Smooth muscle cell of bladder (primary cell): ENCODE results near the gene TSPY3. TPM values are rescaled to one million over a fixed set of nuclear protein-coding genes. Genes with fewer than 3 reads are reported as not detected.

Experiments
- total RNA-seq: library from RNA; depleted of rRNA; stranded (reverse); fragments of >200 nt; gene quantifications from 2 replicates; pipeline ENCODE4 v1.2.3, GENCODE V29; 2014

The TSPY3 gene
- not detected in 2 replicates for total RNA-seq

GRCh38 chrY:9398121-9398520 lies at the start of gene TSPY3:
Gene TSPY3, plus strand, starts transcription at chrY:9398421. Its CDS starts 46 bp downstream, at chrY:9398467.

GRCh38 chrY:9357497-9357896 lies 40.7 kb upstream of the TSPY3 start, which contains the start of gene TSPY8:
Gene TSPY8, plus strand, starts transcription at chrY:9357797. Its CDS starts 46 bp downstream, at chrY:9357843.

Other genes with a start within 250 kb of the TSPY3 start
- not detected in 2 replicates for gene TSPY4, start 61.0 kb upstream of the TSPY3 start, total RNA-seq
- not detected in 2 replicates for gene TSPY8, start 40.6 kb upstream of the TSPY3 start, total RNA-seq
- gene TSPY1, start 68.5 kb downstream of the TSPY3 start, total RNA-seq, result not detected in 2 replicates
- not detected in 2 replicates for gene TSPY9, start 88.8 kb downstream of the TSPY3 start, total RNA-seq
- gene TSPY10, start 129.5 kb downstream of the TSPY3 start, total RNA-seq, result not detected in 2 replicates